C4-2B (cell line): ENCODE data around the gene ABCA8.

Experiments
- ZFX ChIP-seq: fragments of 450-650 bp; IDR thresholded peaks from 2 replicates; pipeline ENCODE4 v1.6.1; 2017
- TF ChIP-seq, protein P1 (sequence below): fragments of 450-650 bp; conservative IDR thresholded peaks from 2 replicates; pipeline ENCODE4 v1.5.1; 2017; ENCODE audit warnings: mild to moderate bottlenecking

- TF ChIP-seq, protein P1, sequence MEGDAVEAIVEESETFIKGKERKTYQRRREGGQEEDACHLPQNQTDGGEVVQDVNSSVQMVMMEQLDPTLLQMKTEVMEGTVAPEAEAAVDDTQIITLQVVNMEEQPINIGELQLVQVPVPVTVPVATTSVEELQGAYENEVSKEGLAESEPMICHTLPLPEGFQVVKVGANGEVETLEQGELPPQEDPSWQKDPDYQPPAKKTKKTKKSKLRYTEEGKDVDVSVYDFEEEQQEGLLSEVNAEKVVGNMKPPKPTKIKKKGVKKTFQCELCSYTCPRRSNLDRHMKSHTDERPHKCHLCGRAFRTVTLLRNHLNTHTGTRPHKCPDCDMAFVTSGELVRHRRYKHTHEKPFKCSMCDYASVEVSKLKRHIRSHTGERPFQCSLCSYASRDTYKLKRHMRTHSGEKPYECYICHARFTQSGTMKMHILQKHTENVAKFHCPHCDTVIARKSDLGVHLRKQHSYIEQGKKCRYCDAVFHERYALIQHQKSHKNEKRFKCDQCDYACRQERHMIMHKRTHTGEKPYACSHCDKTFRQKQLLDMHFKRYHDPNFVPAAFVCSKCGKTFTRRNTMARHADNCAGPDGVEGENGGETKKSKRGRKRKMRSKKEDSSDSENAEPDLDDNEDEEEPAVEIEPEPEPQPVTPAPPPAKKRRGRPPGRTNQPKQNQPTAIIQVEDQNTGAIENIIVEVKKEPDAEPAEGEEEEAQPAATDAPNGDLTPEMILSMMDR: no peak
- TF ChIP-seq ZFX: no peak
Measured at GRCh38 chr17:68910251-68910705, 44.9 kb downstream of the ABCA8 start.
